A204.1 (cell line): ENCODE results near the gene CFDP1.
"Not testable (repeated sequence)": the region's sequence is repeated elsewhere in the genome, so short reads cannot be mapped to it uniquely, and the experiment has no call there.

Source experiments
- FAIRE-seq: peaks from 2 replicates; lab custom pipeline; 2012; peaks lifted over from hg19 to GRCh38; lab: Jason Lieb, UNC

The CFDP1 gene

GRCh38 chr16:75458439-75458838 is 25.1 kb upstream of the CFDP1 start:
- no peak for FAIRE-seq

DNA sequence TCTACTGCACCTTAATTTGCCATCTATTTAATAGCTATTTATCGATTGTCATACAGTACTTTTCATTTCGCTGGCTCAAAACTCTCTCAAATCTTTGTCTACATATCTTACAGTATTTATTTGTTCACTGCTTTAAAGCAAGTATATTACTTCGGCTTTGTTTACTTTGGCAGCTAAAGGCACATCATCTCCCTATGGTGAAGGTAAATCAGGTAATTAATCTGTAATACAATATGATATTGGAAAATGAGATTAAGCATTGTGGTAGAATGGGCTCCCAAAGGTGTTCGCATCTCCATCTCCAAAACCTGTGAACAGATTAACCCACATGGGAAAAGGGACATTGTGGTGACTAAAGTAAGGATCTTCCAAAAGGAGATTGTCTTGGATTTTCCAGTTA is 24.7 kb upstream of the CFDP1 start:
- no peak for FAIRE-seq

- no peak for FAIRE-seq
These were observed 24.2 kb upstream of the CFDP1 start for GRCh38 chr16:75457485-75458021.

- FAIRE-seq = no peak
These were observed 23.7 kb upstream of the CFDP1 start for GRCh38 chr16:75456971-75457370.

DNA sequence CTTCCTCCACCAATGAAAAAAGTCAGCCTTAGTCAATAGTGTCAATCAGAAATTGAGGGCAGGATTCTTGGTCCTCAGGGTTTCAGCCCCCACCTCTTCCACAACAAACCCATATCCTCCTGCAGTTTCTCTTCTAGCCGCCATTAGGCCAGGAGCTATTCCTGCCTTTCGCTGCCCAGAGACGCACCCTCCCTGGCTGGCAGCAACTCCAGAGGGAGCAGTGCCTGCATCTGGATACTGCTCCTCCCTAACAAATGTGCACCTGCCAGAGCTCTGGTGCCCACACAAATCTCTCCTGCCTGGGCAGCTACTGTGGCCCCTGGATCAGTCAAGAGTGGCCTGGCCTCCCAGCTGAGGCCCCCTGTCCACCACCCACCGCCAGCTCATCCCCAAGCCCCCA is 23.2 kb upstream of the CFDP1 start:
- not testable (repeated sequence) for FAIRE-seq

DNA sequence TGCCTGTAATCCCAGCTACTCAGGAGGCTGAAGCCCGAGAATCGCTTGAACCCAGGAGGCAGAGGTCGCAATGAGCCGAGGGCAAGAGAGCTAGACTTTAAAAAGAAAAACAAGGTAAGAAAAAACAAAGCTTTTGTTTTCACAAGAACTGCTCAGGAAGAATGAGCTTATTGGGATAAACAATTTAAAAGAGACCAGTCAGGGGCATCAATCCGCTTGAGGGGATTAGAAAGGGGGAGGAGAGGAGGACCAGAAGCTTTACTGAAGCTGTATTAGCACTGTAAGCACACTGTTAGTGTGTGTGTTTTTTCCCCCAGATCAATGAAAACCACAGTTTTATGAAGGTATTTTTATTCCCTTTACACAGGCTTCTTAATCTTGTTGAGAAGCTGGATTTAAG is 22.4 kb upstream of the CFDP1 start:
- no peak for FAIRE-seq

GRCh38 chr16:75452464-75453190 is 19.3 kb upstream of the CFDP1 start:
- no peak for FAIRE-seq

- no peak for FAIRE-seq
These were observed 13.1 kb upstream of the CFDP1 start for GRCh38 chr16:75446416-75446815.

GRCh38 chr16:75445298-75445697 is 12.0 kb upstream of the CFDP1 start:
- no peak for FAIRE-seq

DNA sequence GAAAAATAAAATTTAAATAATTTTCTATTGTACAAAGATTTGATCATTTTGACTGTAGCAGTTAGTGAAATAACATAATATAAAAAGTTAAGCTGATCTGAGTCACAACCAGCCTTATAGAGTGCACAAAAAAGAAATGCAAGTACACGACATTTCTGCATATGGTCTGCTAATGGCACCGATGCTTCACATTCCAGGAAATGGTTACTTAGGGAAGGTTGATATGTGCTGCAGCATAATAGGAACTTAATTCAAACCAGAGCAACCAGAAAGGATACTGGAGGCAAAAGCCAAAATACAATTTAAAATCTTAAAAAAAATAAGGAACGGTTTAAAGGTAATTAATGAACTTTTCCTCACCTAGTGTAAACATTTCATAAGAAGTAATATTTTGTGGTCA is 10.0 kb upstream of the CFDP1 start:
- FAIRE-seq = no peak

DNA sequence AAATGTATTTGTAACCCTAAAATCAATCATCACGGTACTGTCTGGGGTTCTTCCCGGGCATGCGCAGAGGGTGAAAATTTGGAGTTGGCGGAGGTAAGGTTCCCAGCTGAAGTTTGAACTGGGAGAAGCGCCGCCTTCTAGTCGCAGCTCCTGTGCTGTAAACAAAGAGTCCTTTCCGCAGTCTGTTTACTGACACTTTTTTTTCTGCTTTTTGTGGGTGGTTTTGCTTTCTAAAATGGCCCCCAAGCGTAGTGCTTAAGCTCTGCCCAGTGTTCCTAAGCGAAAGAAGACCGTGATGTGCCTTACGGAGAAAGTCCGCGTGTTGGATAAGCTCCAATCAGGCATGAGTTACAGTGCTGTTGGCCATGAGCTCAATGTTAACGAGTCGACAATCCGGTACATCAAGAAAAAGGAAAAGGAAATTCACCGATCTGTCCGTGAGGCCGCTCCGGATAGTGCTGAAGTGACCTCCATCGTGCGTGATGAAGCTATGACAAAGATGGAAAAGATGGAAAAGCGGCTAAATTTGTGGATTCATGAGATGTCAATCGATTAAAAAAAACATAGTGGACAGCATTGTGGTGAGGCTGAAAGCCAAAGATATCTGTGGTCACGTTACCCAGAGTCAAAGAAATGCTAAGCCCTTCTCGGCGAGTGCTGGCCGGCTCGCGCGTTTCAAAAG is 570 bp upstream of the CFDP1 start:
- FAIRE-seq = no peak

DNA sequence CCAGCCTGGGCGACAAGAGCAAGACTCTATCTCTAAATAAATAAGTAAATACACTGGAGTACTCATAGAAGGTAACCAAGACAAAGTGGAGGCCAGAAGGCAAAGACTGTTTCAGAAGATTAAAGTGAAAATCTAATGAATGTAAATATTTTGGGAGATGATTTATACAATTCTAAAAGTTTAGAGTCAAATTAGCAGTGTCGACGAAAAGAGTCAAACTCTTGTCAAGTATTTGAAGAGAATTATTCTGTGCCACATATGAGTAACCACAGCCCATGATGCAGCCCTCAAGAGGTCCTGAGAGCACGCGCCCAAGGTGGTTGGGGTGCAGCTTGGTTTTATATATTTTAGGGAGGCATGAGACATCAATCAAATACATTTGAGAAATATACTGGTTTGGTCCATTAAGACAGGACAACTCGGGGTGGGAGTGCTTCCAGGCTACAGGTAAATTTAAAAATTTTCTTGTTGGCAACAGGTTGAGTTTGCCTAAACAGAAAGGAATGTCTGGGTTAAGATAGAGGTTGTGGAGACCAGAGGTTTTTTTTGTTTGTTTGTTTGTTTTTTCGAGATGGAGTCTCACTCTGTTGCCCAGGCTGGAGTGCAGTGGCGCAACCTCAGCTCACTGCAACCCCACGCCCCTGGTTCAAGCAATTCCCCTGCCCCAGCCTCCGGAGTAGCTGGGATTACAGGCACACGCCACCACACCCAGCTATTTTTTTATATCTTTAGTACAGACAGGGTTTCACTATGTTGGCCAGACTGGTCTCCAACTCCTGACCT is 3.5 kb downstream of the CFDP1 start:
- FAIRE-seq = no peak

DNA sequence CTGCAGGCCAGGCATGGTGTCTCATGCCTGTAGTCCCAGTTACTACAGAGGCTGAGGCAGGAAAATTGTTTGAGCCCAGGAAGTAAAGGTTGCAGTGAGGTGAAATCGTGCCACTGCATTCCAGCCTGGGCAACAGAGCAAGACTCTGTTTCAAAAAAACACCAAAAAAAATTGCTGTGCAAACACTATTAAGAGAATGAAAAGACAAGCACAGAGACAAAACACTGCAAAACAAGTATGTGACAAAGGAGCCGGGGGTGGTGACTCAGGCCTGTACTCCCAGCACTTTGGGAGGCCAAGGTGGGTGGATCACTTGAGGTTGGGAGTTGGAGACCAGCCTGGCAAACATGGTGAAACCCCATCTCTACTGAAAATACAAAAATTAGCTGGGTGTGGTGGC is 6.8 kb downstream of the CFDP1 start:
- FAIRE-seq = not testable (repeated sequence)

- not testable (repeated sequence) for FAIRE-seq
These were observed 9.1 kb downstream of the CFDP1 start for GRCh38 chr16:75424105-75424762.

- no peak for FAIRE-seq
These were observed 9.6 kb downstream of the CFDP1 start for GRCh38 chr16:75423723-75424104.

- FAIRE-seq = no peak
These were observed 11.5 kb downstream of the CFDP1 start for GRCh38 chr16:75421820-75422126.

DNA sequence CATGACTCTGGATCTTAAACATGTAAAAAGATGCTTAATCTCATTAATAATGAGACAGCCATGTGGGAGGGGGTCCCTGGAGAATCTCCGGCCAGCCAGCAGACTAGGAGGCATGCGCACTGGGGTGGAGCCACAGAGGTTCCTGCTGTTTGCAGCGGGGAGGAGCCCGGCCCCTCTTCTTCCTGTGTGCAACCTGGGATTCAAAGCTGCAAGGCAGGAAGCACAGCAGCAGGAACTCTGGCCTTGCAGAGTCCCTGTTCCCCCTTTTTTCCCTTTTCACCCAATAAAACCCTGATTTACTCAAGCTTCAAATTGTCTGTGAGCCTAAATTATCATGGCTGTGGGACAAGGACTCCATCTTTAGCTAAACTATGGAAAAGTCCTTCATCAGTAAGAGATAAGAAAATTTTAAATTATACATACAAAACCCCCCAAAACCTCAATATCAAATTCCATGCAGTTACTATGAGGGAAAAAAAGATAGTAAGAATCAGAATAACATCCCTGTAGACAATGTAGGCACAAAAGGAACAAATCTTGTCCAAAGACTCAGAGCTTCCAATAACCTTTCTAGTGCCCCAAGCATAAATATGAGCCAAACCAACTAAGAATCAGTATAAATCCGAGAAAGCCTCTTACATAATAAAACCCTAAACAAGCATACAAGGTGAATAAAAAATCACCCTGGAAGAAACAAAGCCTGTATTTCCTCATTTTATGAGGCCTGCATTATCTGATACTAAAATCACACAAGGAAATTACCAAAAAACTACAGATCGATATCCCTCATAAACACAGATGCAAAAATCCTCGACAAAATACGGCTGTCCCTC is 12.1 kb downstream of the CFDP1 start:
- FAIRE-seq = no peak

- FAIRE-seq = no peak
These were observed 16.3 kb downstream of the CFDP1 start for GRCh38 chr16:75416904-75417565.

- FAIRE-seq = no peak
These were observed 18.0 kb downstream of the CFDP1 start for GRCh38 chr16:75415169-75415905.

DNA sequence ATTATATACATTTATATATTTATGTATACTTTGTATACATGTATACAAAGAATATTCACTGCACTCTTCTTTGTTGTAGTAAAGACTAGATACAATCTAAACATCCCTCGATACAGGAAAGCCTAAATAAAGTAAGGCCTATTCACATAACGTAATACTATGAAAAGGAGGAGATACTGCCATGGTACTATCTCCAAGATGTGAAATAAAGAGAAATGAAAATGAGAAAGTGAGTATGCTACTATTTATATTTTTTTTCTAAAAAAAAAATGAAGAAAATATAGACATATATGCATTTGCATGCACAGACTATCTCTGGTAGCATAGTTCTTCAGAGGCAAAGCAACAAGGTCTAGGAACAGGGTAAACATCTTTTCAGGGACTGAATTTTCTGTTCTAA is 19.4 kb downstream of the CFDP1 start:
- no peak for FAIRE-seq
